ENCODE data around the gene RNF20.

RNF20 gene

GRCh38 chr9:101590901-101591300 lies 57.2 kb downstream of the RNF20 start:
- DNase-seq = no peak

- no peak for DNase-seq
Observed at GRCh38 chr9:101591787-101592446, 58.3 kb downstream of the RNF20 start.

GRCh38 chr9:101592788-101593187 lies 59.1 kb downstream of the RNF20 start:
- no peak for DNase-seq

- no peak for DNase-seq
Observed at GRCh38 chr9:101593345-101593744, 59.7 kb downstream of the RNF20 start.

GRCh38 chr9:101594796-101595195 lies 61.1 kb downstream of the RNF20 start, which contains the start of gene PPP3R2:
TSS of gene PPP3R2 (minus strand) at chr9:101594969. CDS start at chr9:101594921, 48 bp downstream.
- no peak for DNase-seq

- no peak for DNase-seq
Observed at GRCh38 chr9:101601904-101602765, 68.5 kb downstream of the RNF20 start.

GRCh38 chr9:101604296-101604695 lies 70.6 kb downstream of the RNF20 start:
- DNase-seq = no peak

- DNase-seq = no peak
Observed at GRCh38 chr9:101605547-101605946, 71.9 kb downstream of the RNF20 start.

Data from activated effector memory CD4-positive, alpha-beta T cell treated with anti-CD3 and anti-CD28 coated beads, Interleukin-2, amount 50 U/mL, for 16 hours (primary cell).